K562 treated with DMSO at 1 percent for 24 hours (cell line): Measurements from ENCODE around the gene MTMR2. TPM values are rescaled to one million over a fixed set of nuclear protein-coding genes. Genes with fewer than 3 reads are reported as not detected.

Experiments
- total RNA-seq: library from RNA; unstranded; fragments of 300-600 nt; gene quantifications from 2 replicates; pipeline ENCODE4 v1.2.3, GENCODE V29; 2022; ENCODE audit warnings: low read depth; ENCODE audit not compliant: insufficient read depth

Gene MTMR2
- 13.8 and 14.1 TPM in 2 replicates for total RNA-seq

DNA sequence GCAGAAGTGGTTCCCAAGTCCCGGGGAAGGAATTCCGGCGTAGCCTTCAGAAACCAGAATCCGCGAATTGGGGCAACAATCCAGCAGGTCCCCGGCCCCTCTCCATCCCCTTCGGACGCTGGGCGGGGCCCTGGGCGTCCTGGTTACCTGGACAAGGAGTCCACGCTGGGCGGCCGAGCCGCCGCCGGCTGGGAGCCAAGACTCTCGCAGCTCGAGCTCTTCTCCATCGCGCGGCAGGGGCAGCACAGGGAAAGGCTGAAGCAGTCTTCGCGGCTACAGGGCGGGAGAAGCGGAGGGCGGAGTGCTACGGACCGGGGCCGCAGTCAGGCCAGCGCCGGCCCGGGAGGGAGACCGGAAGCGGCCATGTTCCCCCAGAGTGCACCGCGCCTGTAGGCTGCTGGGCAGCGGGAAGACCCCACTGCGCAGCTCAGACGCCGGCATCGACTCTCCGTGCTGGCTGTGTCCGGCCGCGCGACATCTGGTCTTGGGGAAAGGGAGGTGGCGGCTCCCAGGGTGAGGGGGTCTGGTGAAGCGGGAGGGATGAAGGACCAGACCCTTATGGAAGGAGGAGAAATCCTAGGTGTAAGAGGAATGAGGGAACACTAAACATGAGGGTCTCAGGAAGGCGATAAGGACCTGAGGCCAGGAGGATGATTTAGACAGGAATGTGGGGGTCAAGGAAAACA is at the start of gene MTMR2:
Gene MTMR2 (minus strand): TSS at position 380 of the 686 bp plus-strand sequence. CDS start 153 bp downstream, at position 227.

DNA sequence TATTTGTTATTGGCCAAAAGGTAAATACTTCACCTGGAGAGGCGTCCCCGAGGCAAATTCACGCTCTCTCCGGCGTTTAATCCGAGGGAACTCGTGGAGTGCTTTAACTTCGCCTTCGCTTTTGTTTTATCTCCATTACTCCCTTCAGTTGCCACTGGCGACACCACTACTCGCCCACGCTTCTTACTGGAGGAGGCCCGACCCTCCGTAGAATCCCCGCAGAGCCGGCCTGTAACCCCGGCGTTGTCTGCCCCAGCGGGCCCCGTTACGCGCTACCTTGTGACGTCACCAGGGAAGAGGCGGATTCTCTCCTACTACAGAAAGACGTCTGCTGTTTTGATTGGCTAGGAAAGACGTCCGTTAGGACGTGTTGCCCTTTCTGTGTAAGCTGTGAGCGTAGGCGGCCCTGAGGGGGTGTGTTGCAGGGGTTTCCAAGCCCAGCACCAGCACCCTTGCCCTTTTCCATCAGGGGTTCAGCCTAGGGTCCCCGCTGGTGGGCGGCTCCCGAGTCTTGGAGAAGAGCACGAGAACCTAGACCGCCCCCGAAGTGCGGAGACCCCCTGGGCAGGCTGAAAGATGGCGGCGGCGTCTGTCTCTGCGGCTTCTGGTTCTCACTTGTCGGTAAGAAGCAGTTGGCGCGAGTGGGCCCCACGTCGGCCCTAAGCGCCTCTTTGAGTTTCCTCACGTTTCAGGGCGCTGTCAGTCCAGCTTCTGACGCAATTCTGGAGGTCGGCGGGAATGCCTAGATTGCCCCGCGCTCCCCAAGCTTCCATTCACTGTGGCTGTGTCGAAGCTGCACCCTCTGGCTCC is 133.6 kb downstream of the MTMR2 start, which contains the start of gene CEP57:
Gene CEP57 (plus strand): TSS at position 376 of the 810 bp plus-strand sequence. CDS start 201 bp downstream, at position 577.

DNA sequence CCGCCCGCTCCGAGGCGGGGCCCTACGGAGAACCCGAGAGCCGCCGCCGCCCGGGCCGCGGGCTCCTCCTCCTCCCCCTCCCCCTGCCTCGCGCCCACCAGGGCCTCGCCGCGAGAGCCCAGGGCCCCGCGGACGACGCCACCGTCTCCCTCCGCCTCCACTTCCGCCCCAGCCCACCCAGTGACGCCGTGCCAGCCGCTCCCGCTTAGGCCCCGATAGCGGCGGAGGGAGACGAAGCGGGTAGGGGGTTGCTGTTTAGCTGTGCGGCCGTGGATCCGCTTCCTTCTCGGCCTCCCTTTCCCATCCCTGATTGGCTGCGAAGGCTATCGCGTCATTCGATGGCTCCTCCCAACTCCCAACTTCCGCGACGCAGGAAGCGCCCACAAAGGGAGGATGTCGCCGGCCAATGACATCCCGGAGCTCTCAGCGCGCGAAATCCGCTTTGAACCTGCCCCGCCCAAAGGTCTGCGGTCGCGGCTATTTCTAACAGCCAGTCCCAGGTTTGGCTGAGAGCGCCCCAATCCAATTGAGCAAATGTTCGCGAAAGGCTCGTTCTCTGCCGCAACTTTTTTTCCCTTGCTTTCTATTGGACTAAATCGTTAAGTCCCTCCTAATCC is 134.3 kb downstream of the MTMR2 start, which contains the start of gene FAM76B:
Gene FAM76B (minus strand): TSS at position 277 of the 617 bp plus-strand sequence. CDS start 304 bp downstream, outside the sequence.

Other genes with a start within 250 kb of the MTMR2 start
- 15.8 and 16.9 TPM in 2 replicates for gene FAM76B, start 134.3 kb downstream of the MTMR2 start, total RNA-seq
- 38.9 and 44.5 TPM in 2 replicates for gene CEP57, start 133.6 kb downstream of the MTMR2 start, total RNA-seq